DND-41 (cell line): ENCODE measurements around the gene DPH6.

ENCODE experiments used
- EZH2 ChIP-seq: IDR thresholded peaks from 3 replicates; pipeline ENCODE4 v1.6.1; 2012; ENCODE audit warnings: borderline replicate concordance, low read depth, mild to moderate bottlenecking, moderate library complexity, low read length, inconsistent platforms; ENCODE audit not compliant: severe bottlenecking
- TF ChIP-seq, protein P1 (sequence below): IDR thresholded peaks from 2 replicates; pipeline ENCODE4 v1.5.1; 2012; ENCODE audit warnings: borderline replicate concordance, low read length, moderate library complexity, mild to moderate bottlenecking; ENCODE audit not compliant: poor library complexity, severe bottlenecking; ENCODE audit errors: extremely low read depth

GRCh38 chr15:35437157-35437556 lies 108.8 kb downstream of the DPH6 start:
- TF ChIP-seq, protein P1, sequence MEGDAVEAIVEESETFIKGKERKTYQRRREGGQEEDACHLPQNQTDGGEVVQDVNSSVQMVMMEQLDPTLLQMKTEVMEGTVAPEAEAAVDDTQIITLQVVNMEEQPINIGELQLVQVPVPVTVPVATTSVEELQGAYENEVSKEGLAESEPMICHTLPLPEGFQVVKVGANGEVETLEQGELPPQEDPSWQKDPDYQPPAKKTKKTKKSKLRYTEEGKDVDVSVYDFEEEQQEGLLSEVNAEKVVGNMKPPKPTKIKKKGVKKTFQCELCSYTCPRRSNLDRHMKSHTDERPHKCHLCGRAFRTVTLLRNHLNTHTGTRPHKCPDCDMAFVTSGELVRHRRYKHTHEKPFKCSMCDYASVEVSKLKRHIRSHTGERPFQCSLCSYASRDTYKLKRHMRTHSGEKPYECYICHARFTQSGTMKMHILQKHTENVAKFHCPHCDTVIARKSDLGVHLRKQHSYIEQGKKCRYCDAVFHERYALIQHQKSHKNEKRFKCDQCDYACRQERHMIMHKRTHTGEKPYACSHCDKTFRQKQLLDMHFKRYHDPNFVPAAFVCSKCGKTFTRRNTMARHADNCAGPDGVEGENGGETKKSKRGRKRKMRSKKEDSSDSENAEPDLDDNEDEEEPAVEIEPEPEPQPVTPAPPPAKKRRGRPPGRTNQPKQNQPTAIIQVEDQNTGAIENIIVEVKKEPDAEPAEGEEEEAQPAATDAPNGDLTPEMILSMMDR, result no peak
- TF ChIP-seq EZH2, result no peak
